ENCODE measurements around the gene RPL31.

DNA sequence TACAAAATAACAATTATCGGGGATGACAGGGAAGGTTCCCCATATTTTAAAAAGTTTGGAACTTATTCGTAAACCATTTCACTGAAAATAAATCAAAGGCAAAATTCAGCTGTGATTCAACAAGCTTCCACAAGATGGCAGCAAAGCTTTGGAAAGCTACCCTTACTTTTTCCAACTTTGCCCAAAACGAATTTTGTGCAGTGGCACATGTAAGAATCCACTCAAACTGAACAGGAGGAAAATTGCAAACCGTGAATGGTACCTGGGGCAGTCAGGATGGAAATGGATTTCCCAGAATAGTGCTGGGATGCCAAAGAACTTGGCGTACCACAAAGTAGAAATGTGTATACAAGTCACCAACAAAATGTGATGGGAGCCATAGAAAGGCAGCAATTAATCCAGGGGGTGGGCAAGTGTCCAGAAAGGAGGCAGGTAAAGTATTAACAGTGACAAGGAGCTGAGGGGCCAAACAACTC is 10.7 kb downstream of the RPL31 start:
- TF ChIP-seq, protein P1, sequence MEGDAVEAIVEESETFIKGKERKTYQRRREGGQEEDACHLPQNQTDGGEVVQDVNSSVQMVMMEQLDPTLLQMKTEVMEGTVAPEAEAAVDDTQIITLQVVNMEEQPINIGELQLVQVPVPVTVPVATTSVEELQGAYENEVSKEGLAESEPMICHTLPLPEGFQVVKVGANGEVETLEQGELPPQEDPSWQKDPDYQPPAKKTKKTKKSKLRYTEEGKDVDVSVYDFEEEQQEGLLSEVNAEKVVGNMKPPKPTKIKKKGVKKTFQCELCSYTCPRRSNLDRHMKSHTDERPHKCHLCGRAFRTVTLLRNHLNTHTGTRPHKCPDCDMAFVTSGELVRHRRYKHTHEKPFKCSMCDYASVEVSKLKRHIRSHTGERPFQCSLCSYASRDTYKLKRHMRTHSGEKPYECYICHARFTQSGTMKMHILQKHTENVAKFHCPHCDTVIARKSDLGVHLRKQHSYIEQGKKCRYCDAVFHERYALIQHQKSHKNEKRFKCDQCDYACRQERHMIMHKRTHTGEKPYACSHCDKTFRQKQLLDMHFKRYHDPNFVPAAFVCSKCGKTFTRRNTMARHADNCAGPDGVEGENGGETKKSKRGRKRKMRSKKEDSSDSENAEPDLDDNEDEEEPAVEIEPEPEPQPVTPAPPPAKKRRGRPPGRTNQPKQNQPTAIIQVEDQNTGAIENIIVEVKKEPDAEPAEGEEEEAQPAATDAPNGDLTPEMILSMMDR (IDR thresholded peaks at IDR 0.05; ENCODE audit: insufficient read depth, low read length, poor library complexity, severe bottlenecking) = peak; percentile 74
- no peak for TF ChIP-seq EZH2phosphoT487 (conservative IDR thresholded peaks at IDR 0.05; ENCODE audit: low read length)

Measured in SU-DHL-6 (cell line).